GM19455 (cell line): ENCODE data around the gene NNT.
"Not testable (repeated sequence)": the region's sequence is repeated elsewhere in the genome, so short reads cannot be mapped to it uniquely, and the experiment has no call there.

Source experiments
- ATAC-seq: cut with Tn5 transposase; IDR thresholded peaks from one replicate; pipeline ENCODE4 v1.9.1; 2021; ENCODE audit not compliant: unreplicated experiment

The NNT gene

DNA sequence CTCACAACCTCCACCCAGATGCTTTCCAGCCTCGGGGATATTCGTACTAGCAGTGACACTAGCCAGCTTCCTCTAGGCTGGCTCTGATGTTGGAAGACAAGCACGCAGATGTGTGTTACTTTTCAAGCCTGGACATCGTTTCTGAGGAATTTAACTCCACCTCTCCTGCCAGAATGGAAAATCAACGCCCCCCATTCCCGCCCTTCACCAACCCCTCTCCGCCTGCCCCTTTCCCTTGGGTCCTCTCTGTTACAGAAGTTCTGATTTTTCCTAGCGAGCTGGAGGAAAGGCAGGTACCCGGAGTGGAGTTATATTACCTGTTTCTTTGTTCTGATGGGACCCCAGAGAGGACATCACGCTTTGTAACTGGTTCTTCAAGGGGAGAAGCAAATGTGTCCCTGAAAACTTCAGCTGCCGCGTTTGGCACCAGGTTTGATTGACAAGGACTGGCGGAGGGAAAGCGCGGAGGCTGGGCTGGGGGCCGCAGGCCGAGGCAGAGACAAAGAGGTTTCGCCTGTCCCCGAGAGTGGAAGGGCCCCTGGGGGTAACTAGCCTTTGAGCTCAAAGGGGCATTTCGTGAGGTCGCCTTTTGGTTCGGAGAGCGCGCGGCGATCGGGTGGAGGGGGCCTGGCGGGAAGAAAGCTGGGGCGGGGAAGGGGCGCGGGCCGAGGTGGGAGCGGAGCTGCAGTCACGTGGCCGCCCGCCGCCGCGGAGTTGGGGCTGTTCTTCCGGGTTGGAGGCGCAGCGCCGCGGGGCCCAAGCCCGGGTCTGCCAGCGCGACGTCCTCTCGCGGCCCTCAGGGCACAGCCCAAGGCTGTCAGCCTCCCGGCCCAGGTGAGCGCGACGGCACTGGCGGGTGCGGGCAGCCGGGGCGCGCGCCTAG lies at the start of gene NNT:
TSS of gene NNT (plus strand) at position 720 of the 883 bp plus-strand sequence. CDS start 6,016 bp downstream, outside the sequence.
- peak; percentile 86 for ATAC-seq

GRCh38 chr5:43553381-43553780 lies 49.6 kb upstream of the NNT start:
- ATAC-seq = no peak

GRCh38 chr5:43554497-43554896 lies 48.5 kb upstream of the NNT start:
- no peak for ATAC-seq

GRCh38 chr5:43555895-43556606 lies 46.9 kb upstream of the NNT start:
- ATAC-seq = peak; percentile 33

- peak; percentile 91 for ATAC-seq
These were observed 46.4 kb upstream of the NNT start for GRCh38 chr5:43556607-43556856.

GRCh38 chr5:43556857-43557542 lies 46.0 kb upstream of the NNT start, which contains the start of gene PAIP1:
TSS of gene PAIP1 (minus strand) at chr5:43557077. CDS start at chr5:43556846, 231 bp downstream.
- peak; percentile 77 for ATAC-seq

DNA sequence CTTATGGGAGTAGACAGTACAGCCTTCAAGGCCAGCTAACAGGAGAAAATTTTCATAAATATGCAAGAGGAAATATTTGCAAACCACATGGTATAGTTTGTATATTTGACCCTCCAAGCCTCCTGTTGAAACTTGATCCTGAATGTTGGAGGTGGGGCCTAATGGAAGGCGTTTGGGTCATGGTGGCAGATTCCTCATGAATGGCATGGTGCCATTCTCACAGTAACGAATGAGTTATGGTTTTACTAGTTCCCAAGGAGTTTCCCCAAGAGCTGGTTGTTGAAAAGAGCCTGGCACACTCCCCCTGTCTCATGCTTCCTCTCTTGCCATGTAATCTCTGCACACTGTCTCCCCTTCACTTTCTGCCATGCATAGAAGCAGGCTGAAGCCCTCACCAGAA lies 42.9 kb upstream of the NNT start:
- no peak for ATAC-seq

GRCh38 chr5:43561356-43561755 lies 41.6 kb upstream of the NNT start:
- ATAC-seq = no peak

- no peak for ATAC-seq
These were observed 39.7 kb upstream of the NNT start for GRCh38 chr5:43563321-43563720.

DNA sequence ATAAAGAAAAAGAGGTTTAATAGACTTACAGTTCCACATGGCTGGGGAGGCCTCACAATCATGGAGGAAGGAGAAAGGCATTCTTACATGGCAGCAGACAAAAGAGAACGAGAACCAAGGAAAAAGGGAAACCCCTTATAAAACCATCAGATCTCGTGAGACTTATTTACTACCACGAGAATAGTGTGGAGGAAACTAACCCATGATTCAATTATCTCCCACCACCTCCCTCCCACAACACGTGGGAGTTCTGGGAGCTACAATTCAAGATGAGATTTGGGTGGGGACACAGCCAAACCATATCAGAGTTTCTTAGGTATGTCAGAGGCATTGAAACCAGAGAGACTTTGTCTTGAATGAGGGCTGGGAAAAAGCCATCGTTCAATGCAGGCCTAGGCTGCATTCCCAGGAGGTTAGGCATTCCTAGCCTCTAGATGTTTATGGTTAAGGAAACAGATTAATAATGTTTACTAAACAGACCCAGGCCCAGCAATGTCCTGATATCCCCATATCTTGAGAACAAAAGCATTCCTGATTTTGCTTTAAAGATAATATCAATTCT lies 38.6 kb upstream of the NNT start:
- ATAC-seq = no peak

GRCh38 chr5:43565043-43565442 lies 37.9 kb upstream of the NNT start:
- no peak for ATAC-seq

- ATAC-seq = no peak
These were observed 35.0 kb upstream of the NNT start for GRCh38 chr5:43567967-43568366.

DNA sequence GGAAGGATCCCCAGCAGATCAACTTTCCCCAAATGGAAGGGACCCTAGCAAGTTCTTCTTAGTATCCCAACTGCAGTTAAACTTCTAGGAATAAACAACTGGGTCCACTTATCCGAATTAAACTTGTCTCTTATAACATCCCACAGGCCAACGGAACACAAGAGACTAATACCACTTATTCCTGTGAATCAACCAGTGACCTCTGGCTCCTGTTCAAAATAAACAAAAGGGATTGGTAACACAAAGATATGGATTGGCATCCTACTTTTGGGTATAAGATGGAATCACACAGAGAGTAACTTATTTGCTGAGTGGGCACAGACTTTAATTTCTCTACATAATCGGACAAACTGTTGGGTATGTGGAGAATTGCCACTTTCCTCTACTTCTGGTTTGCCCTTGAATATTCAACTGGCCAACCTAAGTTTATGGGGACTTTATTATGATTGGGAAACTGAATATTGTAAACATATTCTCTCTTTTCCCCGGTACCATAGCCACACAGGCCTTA lies 33.7 kb upstream of the NNT start:
- no peak for ATAC-seq

DNA sequence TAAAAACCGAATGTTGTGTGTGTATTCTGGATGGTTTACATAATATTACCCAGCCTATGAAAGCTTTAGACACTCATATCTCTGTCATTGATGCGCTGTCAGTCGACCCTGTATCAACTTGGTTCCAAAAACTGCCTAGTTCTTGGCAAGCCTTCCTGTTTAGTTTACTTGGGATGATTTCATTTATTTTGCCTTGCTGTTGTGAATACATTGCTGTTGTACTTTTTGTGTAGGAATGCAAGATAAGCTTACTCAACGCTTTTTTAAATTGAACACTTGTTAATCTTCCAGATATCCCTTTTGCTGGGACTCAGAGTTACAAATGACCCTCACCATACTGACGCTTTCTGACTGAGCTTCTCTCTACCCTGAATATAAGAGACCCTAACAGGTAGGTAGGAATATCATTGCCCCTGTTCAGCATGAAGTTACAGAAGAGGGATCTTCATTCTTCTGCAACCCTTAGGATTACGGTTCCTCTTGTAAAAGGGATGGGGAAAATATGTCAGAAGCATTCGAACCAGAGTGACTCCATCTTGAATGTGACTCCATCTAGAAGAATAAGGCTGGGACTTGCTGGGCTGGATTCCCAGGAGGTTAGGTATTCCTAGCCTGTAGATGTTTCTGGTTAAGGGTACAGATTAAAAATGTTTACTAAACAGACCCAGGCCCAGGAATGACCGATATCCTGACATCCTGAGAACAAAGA lies 32.4 kb upstream of the NNT start:
- ATAC-seq = no peak

- ATAC-seq = no peak
These were observed 31.7 kb upstream of the NNT start for GRCh38 chr5:43571237-43571636.

DNA sequence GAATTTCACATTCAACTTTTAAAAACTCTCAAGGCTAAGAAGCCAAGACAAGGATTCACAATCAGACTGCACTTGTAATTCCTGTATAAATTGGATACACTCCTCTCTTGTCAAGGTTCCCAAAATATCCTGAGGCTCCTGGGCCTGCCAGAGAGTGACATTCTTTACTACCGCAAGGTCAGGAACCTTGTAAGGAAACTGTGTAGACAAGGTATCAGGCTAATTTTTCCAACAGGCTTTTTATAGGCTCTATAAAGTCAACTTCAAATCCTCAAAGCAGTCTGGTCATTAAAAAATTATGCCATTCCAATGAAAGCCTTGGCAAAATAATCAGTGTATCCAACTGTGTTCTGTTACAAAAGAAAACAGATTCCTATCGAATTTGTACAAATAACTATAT lies 30.6 kb upstream of the NNT start:
- no peak for ATAC-seq

GRCh38 chr5:43573058-43573457 lies 29.9 kb upstream of the NNT start:
- no peak for ATAC-seq

- not testable (repeated sequence) for ATAC-seq
These were observed 22.4 kb upstream of the NNT start for GRCh38 chr5:43580402-43581210.

- no peak for ATAC-seq
These were observed 21.6 kb upstream of the NNT start for GRCh38 chr5:43581398-43581797.
